Measurements from ENCODE around the gene KANSL2. TPM values are rescaled to one million over a fixed set of nuclear protein-coding genes. Genes with fewer than 3 reads are reported as not detected.

Gene KANSL2
- total RNA-seq, 1 experiment from 2014 or later = 41.6 TPM

DNA sequence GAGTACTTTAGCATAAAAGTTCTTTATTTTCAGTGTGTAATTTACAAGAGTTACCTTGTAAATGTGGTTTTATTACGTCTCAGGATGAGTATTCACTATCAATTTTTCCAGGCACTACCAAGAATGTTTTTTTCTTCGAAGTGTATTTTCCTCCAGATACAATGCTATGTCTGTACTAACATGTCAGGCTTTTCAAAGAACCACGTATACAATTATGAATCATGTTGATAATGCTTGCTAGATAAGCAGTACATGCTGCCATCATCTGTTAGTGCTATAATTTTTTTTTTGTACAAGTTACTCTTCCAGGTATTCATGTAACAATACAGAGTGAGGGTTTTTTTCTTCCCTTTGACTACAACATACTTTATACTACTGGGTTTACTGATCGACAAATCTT, 5.6 kb upstream of the KANSL2 start:
- POLR2A ChIA-PET = no interaction called here
- DNase-seq (ENCODE audit: low read depth, low spot score) = no peak
- no TSS peak for BruUV-seq (replicated peaks)

More for the DNA sequence above, 5.6 kb upstream of the KANSL2 start:
- H3K9ac ChIP-seq (ENCODE audit: low read length) = no peak overlapping the region
- no peak overlapping the region for H3K4me2 ChIP-seq (ENCODE audit: low read length)
- H3K36me3 ChIP-seq (ENCODE audit: control insufficient read depth in 1 of 2, insufficient read depth in 2 of 2, low read length in 2 of 2) = peaks cover 10 to 35% of the 10 kb centered on the region in 2 experiments; a peak in 3 of 4 replicates
- no peak overlapping the region for H2AFZ ChIP-seq (ENCODE audit: low read depth, low read length, poor library complexity, severe bottlenecking)
- H4K20me1 ChIP-seq (ENCODE audit: insufficient read depth) = no peaks in the 10 kb centered on the region; the same call in 1 of the 2 replicates
- RAD21 ChIA-PET (ENCODE audit: low non-redundant PET in 1 of 2, low total read pairs in 2 of 2, uncharacterized antibody in 2 of 2, unreplicated experiment in 2 of 2) = no interaction called here
- no peak for ATAC-seq
- H3K9me2 ChIP-seq (ENCODE audit: insufficient read depth) = no peaks in the 10 kb centered on the region
- H3K4me3 ChIP-seq (replicated peaks in 1 of 2; ENCODE audit: low read depth in 1 of 2, low read length in 2 of 2) = no peak overlapping the region
- TF ChIP-seq ZNF274 (IDR thresholded peaks at IDR 0.05; ENCODE audit: low read depth, low read length) = no peak
- TF ChIP-seq YY1 (IDR thresholded peaks at IDR 0.05; ENCODE audit: extremely low read depth, insufficient replicate concordance, low read depth, low read length) = no peak
- TF ChIP-seq FOSL1 (IDR thresholded peaks at IDR 0.05; ENCODE audit: low read depth) = no peak
- TF ChIP-seq POLR2AphosphoS5 (IDR thresholded peaks at IDR 0.05; ENCODE audit: low read depth, low read length) = no peak
- TF ChIP-seq, protein P1, sequence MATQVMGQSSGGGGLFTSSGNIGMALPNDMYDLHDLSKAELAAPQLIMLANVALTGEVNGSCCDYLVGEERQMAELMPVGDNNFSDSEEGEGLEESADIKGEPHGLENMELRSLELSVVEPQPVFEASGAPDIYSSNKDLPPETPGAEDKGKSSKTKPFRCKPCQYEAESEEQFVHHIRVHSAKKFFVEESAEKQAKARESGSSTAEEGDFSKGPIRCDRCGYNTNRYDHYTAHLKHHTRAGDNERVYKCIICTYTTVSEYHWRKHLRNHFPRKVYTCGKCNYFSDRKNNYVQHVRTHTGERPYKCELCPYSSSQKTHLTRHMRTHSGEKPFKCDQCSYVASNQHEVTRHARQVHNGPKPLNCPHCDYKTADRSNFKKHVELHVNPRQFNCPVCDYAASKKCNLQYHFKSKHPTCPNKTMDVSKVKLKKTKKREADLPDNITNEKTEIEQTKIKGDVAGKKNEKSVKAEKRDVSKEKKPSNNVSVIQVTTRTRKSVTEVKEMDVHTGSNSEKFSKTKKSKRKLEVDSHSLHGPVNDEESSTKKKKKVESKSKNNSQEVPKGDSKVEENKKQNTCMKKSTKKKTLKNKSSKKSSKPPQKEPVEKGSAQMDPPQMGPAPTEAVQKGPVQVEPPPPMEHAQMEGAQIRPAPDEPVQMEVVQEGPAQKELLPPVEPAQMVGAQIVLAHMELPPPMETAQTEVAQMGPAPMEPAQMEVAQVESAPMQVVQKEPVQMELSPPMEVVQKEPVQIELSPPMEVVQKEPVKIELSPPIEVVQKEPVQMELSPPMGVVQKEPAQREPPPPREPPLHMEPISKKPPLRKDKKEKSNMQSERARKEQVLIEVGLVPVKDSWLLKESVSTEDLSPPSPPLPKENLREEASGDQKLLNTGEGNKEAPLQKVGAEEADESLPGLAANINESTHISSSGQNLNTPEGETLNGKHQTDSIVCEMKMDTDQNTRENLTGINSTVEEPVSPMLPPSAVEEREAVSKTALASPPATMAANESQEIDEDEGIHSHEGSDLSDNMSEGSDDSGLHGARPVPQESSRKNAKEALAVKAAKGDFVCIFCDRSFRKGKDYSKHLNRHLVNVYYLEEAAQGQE (IDR thresholded peaks at IDR 0.05; ENCODE audit: low read depth) = no peak
- TF ChIP-seq CEBPB (IDR thresholded peaks at IDR 0.05; ENCODE audit: low read depth) = no peak
- no peak for TF ChIP-seq CTCF (IDR thresholded peaks at IDR 0.05 in 2 of 3, conservative IDR thresholded peaks at IDR 0.05 in 1 of 3; ENCODE audit: borderline replicate concordance in 1 of 3, insufficient read depth in 1 of 3, low read depth in 2 of 3, low read length in 2 of 3)
- TF ChIP-seq EZH2phosphoT487 (IDR thresholded peaks at IDR 0.05; ENCODE audit: borderline replicate concordance) = no peak
- TF ChIP-seq SRF (IDR thresholded peaks at IDR 0.05; ENCODE audit: low read depth) = no peak
- H3K27ac ChIP-seq (ENCODE audit: low read depth, low read length) = no peak overlapping the region
- intact Hi-C loops (cut with micrococcal nuclease) = no loop called here
- H3K4me1 ChIP-seq (ENCODE audit: control insufficient read depth in 1 of 2, insufficient read depth in 2 of 2, low read length in 2 of 2) = peaks cover 0 to 6% of the 10 kb centered on the region in 2 experiments; a peak in 1 of 4 replicates
- no peaks in the 10 kb centered on the region for H3K9me3 ChIP-seq (ENCODE audit: control insufficient read depth in 1 of 2, insufficient read depth in 1 of 2, low read depth in 1 of 2, low read length in 2 of 2)
- peaks cover 36% of the 10 kb centered on the region for H3K79me2 ChIP-seq (ENCODE audit: insufficient read depth, low read length)
- no peaks in the 10 kb centered on the region for H3K27me3 ChIP-seq (ENCODE audit: insufficient read depth, low read length)
- CTCF ChIA-PET = no interaction called here

All from HCT116 (cell line).